RPMI7951 (cell line): ENCODE results near the gene ZSWIM1. TPM values are rescaled to one million over a fixed set of nuclear protein-coding genes. Genes with fewer than 3 reads are reported as not detected.
"Not testable (repeated sequence)": the region's sequence is repeated elsewhere in the genome, so short reads cannot be mapped to it uniquely, and the experiment has no call there.

Experiments
- DNase-seq: peaks from one replicate; pipeline ENCODE4 v3.0.0-alpha.2; 2012; ENCODE audit warnings: low read depth
- total RNA-seq: library from RNA; depleted of rRNA; stranded (reverse); fragments of >200 nt; shearing (Covaris generic); gene quantifications from 2 replicates; pipeline ENCODE4 v1.2.3, GENCODE V29; 2014

ZSWIM1 gene
- total RNA-seq, 1 experiment from 2014 or later: 20.4 TPM

DNA sequence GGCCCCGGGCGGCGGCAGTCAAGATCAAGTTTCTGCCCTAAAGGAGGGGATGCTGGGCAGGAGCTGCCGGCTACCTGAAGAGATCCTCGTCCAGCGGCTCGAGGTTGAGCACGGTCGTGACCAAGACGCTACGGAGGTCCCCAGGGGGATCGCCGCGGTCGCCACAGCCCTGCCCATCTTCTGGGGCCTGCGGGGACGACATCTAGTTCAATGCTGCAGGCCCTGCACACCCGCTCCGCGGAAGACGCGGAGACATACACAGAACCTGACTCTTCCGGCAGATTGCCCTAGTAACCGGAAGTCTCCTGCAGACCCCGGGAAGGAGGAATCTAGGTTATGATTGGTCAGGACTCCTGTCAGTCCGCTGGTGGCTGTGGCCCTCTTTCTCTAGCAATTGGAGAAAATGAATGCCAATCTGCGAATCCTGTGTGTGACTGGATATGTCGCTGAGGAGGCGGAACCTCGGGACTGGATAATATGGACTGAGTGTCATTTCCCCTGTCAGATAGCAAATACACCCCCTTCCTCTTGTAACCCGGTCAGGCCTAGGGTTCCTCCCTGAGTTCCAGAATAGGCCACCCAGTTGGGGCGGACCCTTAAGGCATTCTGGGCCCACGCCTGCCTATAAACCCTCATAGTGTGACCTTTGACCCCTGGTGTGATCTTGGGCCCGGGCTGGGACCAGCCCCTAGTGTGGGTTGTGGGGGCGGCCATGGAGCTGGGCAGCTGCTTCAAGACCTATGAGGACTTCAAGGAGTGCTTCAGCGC is 23.7 kb upstream of the ZSWIM1 start, which contains the start of the genes ACOT8 and ZSWIM3:
Gene ACOT8, minus strand, starts transcription at position 279 of the 768 bp plus-strand sequence. Its CDS starts 77 bp downstream, at position 202.
Gene ZSWIM3, plus strand, starts transcription at position 501 of the 768 bp plus-strand sequence. Its CDS starts 212 bp downstream, at position 713.
- peak; percentile 100 for DNase-seq

- peak; percentile 48 for DNase-seq
Measured at GRCh38 chr20:45857882-45858216, 23.2 kb upstream of the ZSWIM1 start.

DNA sequence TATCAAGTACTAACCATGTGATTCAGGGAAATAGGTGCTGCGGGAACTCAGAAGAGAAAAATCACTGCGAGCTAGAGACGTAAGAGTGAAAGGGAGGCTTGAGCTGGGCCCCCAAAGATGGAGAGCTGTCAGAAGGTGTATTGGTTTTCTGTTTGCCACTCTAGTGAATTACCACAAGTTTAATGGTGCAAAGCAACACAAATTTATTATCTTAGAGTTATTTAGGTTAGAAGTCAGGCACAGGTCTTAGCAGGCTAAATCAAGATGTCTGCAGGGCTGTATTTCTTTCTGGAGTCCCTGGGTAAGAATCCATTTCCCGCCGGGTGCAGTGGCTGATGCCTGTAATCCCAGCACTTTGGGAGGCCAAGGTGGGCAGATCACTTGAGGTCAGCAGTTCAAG is 21.1 kb upstream of the ZSWIM1 start:
- no peak for DNase-seq

- no peak for DNase-seq
Measured at GRCh38 chr20:45860560-45861220, 20.3 kb upstream of the ZSWIM1 start.

DNA sequence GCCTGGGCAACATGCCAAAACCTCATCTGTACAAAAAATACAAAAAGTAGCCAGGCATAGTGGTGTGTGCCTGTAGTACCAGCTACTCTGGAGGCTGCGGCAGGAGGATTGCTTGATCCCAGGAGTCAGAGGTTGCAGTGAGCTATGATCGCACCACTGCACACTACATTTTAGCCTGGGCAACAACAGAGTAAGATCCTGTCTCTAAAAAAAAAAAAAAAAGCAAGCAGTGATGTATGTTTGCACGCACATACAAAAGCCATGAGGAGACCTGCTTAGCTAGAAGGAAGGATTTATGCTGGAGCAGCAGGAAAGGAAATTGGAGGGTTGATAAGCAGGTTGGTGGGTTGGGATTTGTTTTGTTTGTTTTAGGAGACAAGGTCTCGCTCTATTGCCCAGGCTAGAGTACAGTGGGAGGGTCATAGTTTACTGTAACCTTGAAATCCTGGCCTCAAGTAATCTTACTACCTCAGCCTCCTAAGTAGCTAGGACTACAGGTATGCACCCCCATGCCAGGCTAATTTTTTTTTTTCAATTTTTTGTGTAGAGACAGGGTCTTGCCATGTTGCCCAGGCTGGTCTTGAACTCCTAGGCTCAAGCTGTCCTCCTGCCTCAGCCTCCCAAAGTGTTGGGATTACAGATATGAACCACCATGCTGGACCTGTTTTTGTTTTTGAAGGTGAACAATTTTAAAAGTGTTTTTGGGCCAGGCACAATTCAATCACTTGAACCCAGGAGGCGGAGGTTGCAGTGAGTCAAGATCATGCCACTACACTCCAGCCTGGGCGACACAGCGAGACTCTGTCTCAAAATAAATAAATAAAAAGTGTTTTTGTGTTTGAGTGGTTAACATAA is 19.6 kb upstream of the ZSWIM1 start:
- peak; percentile 19 for DNase-seq

GRCh38 chr20:45863543-45864470 is 17.2 kb upstream of the ZSWIM1 start:
- DNase-seq: no peak

DNA sequence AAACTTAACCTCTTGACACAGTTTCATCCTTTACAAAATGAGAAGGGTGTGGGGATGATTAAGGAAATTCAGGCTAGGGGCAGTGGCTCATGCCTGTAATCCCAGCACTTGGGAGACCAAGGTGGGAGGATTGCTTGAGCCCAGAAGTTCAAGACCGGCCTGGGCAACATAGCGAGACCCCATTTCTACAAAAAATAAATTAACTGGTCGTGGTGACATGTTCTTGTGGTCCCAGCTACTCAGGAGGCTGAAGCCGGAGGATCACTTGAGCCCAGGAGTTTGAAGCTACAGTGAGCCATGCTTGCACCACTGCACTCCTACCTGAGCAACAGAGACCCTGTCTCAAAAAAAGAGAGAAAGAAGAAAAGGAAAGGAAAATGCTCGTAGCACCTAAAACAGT is 14.6 kb upstream of the ZSWIM1 start:
- no peak for DNase-seq

DNA sequence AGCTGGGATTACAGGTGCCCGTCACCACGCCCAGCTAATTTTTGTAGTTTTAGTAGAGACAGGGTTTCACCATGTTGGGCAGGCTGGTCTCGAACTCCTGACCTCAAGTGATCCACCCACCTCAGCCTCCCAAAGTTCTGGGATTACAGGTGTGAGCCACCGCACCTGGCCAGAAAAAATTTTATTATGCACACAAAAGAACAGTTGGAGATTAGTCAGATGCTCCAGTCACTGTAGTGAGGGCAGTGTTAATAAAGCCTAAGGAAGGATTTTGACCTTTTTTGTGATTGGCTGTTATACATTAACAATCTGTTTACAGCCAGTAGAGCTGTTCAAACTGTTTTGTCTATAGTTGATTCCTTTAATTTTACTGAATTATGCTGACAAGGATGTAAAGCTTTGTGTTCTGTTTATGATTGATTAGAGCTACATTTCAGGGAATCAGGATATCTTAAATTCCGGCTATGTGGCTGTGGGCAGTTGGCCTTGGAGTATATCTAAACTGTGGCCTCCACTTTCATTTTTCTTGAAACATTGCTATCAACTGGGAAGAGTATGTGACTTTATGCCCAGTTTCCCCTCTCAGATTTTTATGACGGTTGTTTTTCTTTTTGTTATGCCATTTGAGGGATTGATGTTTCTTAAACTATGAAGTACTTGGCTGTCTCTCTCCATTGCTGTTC is 13.8 kb upstream of the ZSWIM1 start:
- no peak for DNase-seq

DNA sequence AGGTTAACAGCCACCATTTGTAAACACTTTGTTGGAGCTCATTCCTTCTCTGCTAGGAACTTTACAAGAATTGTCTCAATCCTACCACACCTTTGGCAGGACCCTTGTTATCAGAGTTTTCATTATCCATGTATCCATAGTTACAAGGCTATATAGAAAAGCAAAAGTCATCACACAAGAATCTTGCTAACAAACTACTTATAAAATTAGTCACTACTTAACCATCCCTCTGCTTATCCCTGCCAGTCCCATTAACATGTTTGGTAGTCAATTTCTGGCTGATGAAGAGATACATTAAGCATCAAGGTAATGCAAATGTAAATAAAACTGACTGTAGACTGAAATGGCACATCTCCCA is 13.2 kb upstream of the ZSWIM1 start:
- DNase-seq: peak; percentile 41

GRCh38 chr20:45872626-45873025 is 8.4 kb upstream of the ZSWIM1 start:
- DNase-seq: no peak

DNA sequence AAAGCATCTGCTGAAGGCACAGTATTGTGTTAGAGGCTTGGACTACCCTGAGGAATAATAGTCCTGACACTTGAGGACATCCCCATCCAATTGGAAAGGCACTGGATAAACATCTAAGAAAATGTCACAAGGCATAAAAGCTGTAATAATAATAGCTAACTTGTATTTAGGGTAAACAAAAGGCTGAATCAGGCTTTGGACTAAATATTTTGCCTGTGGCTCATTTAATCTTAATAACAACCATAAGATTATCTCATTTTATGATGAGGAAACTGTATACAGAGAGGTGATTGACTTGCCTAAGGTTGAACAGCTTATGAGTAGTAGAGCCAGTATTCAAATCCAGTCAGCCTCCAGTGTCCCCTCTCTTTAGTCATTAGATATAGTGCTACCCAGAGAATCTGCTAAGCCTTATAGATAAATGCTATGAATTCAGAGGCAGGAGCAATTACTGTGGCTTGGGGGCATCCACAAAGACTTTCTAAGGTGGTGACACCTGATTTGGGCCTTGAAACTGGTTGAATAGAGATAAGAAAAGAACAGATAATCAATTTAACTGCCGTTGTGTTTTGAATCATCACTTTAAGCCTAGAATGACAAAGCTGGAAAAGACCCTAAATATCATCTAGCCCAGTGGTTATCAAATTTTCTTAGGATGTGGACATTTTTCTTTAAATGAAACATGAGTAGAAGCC is 7.5 kb upstream of the ZSWIM1 start:
- DNase-seq: no peak

GRCh38 chr20:45874104-45874481 is 6.9 kb upstream of the ZSWIM1 start:
- not testable (repeated sequence) for DNase-seq

- DNase-seq: no peak
Measured at GRCh38 chr20:45874576-45874975, 6.5 kb upstream of the ZSWIM1 start.

DNA sequence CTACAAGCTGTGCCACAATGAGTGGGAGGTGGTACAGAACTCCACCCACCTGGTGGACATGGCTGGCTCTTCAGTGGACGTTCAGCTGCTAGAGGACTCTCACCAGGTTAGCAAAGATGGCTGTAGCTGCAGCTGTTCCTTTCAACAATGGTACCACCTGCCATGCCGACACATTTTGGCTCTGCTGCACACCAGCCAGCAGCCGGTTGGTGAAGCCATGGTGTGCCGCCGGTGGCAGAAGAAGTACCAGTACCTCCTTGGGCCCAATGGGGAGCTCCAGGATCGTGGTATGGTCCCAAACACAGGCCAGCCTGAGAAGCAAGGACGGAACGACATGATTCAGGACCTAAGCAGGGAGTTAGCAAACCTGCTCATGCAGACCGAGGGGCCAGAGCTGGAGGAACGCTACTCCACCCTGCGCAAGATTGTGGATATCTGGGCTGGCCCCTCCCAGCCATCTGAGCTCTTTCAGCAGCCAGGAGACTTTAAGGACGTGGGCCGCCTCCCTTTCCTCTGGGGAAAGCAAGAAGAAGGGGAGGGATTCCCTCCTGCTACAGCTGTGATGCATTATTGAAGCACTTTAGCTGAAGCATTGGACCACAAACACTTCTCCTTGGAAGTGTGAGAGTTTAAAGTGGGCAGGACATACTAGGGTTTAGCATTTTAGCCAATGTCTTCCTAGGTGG is 2.8 kb upstream of the ZSWIM1 start:
- DNase-seq: no peak

GRCh38 chr20:45882469-45883099 is 1.6 kb downstream of the ZSWIM1 start:
- no peak for DNase-seq

DNA sequence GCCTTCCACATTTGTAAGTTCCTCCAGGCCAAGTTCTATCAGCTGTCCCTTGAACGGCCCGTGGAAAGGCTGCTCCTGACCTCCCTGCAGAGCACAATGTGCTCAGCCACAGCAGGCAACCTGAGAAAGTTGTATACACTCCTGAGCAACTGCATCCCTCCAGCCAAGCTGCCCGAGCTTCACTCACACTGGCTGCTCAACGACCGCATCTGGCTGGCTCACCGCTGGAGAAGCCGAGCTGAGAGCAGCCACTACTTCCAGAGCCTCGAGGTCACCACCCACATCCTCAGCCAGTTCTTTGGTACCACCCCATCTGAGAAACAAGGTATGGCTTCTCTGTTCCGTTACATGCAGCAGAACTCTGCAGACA is 2.1 kb downstream of the ZSWIM1 start:
- no peak for DNase-seq

GRCh38 chr20:45886590-45887345 is 5.7 kb downstream of the ZSWIM1 start:
- DNase-seq: no peak

- DNase-seq: no peak
Measured at GRCh38 chr20:45887346-45887715, 6.3 kb downstream of the ZSWIM1 start, which contains the start of gene SPATA25. SPATA25 (minus strand) TSS chr20:45887622; CDS start chr20:45887590, 32 bp downstream.
